Omental fat pad (tissue), 4 donors: ENCODE measurements around the gene ALDH3B2. TPM values are rescaled to one million over a fixed set of nuclear protein-coding genes. Genes with fewer than 3 reads are reported as not detected.

ENCODE experiments used
- ATAC-seq: fragments of 150-250 bp; one replicate; pipeline ENCODE4 v1.9.1; 2016; ENCODE audit warnings: mild to moderate bottlenecking, moderate library complexity; ENCODE audit not compliant: low FRiP score
- DNase-seq: peaks from one replicate; pipeline ENCODE4 v3.0.0-alpha.2; 2019; ENCODE audit warnings: low spot score
- total RNA-seq, 4 donors: library from RNA; depleted of rRNA; stranded (reverse); fragments of >200 nt; gene quantifications; one replicate each; pipeline ENCODE4 v1.1.0, GENCODE V29; 2016
- TF ChIP-seq, protein P1 (sequence below), 3 donors: fragments of 450-650 bp; IDR thresholded peaks; one replicate each; pipeline ENCODE4 v1.5.1; 2016 to 2017; ENCODE audit warnings: antibody characterized with exemption in 3 of 3, mild to moderate bottlenecking in 3 of 3, moderate library complexity in 2 of 3

Gene ALDH3B2
- total RNA-seq, 4 donors from 2014 or later = not detected

DNA sequence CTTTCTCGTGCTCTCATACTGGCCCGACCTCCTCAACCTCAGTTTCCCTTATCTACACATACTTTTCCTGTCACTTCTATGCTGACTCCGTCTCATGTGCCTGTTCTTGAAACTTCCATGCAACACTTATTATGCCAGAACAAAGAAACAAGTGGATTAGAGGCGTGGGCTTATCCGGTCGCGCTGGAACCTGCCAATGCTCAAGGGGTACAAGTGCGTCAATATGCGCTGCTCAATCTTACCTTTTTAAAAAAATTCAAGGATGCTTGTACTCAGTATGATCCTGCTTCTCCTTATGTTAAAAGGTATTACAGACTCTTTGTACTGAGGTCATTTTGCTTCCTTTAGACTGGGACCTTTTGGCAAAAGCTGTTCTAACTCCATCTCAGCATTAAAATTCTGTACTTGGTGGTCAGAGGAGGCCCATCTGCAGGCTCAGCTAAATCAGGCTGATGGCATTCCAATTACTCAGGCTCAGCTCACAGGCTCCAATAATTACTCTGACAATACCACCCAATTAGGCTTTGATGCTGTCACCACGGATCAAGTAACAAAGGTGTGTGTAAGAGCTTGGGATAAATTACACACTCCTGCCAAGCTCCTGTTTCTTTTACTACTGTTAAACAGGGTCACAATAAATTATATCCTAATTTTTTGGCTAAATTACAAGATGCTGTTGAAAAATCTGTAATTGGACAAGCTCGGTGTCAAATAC is 26.3 kb upstream of the ALDH3B2 start:
- ATAC-seq (no peak), DNase-seq (no peak)
- TF ChIP-seq, protein P1, sequence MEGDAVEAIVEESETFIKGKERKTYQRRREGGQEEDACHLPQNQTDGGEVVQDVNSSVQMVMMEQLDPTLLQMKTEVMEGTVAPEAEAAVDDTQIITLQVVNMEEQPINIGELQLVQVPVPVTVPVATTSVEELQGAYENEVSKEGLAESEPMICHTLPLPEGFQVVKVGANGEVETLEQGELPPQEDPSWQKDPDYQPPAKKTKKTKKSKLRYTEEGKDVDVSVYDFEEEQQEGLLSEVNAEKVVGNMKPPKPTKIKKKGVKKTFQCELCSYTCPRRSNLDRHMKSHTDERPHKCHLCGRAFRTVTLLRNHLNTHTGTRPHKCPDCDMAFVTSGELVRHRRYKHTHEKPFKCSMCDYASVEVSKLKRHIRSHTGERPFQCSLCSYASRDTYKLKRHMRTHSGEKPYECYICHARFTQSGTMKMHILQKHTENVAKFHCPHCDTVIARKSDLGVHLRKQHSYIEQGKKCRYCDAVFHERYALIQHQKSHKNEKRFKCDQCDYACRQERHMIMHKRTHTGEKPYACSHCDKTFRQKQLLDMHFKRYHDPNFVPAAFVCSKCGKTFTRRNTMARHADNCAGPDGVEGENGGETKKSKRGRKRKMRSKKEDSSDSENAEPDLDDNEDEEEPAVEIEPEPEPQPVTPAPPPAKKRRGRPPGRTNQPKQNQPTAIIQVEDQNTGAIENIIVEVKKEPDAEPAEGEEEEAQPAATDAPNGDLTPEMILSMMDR (IDR thresholded peaks at IDR 0.05) = no peak

DNA sequence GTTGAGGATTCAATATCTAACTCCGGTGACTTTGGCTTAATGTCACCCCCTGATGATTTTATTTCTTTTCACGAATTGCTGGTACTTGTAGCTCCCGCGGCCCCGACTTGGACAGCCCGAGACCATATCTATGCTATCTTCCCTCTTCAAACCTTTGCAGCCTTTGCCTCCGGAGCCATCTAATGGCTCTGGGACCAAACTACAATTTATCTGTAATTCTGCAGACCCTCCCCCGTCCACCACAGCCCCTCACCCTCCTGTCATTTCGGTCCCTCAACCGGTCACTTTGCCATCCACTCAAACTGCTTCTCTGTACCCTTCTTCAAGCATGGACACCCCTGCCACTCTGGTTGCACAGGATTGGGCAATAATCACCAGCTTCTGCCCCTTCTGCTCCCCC is 25.7 kb upstream of the ALDH3B2 start:
- TF ChIP-seq, protein P1 (IDR thresholded peaks at IDR 0.05) = no peak
- ATAC-seq (no peak), DNase-seq (no peak)

DNA sequence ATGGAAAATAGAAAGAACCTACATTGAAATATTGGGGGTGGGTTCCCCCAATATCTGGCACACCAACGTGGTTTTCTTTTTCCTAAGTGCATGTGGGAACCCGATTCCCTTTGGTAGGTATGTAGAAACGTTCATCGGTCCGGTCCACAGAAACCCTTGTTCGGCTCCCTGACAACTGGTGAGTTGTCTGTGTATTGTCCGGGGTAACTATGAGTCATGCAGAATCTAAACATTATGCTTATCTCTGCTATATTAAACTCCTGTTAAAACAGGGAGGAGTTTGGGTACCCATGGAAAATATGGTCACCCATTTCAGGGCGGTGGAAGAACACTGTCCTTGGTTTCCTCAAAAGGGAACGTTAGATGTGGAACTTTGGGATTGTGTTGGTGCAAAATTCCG is 25.1 kb upstream of the ALDH3B2 start:
- ATAC-seq (no peak), DNase-seq (no peak)
- TF ChIP-seq, protein P1 (IDR thresholded peaks at IDR 0.05) = no peak

DNA sequence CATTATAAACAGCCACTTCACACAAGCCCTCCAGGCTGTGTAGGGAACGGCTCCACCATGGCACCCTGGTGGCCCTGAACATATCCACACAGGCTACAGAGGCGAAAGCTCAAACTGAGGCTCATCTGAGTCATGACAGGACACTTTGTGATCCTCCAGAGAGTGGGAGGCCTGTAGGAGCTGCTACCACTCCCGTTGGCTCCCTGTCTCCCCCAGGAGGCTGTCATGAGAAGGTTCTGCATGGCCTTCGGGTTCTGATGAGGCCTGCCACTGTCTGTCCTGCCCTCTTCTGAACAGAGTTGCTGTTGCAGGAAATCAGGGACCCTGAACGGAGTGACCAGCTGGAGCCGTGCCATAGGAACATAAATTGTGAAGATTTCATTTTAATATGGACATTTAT is 23.8 kb upstream of the ALDH3B2 start:
- TF ChIP-seq, protein P1 (IDR thresholded peaks at IDR 0.05) = no peak
- DNase-seq (no peak), ATAC-seq (no peak)

DNA sequence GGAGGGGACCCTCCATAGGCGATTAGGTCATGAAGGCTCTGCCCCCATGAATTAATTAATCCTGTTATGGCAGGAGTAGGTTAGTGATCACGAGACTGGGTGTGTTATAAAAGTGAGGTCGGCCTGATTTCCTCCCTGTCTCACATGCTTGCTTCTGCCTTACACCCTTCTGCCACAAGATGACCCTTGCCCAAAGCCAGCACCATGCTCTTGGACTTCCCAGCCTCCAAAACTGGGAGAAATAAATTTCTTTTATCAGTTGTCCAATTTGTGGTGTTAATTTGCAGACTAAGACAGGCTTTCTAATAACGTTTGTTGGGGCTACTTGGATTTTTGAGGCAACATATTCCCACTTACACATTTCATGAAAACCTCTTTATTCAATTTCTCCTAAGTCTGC is 23.4 kb upstream of the ALDH3B2 start:
- TF ChIP-seq, protein P1 (IDR thresholded peaks at IDR 0.05) = no peak
- no peak for ATAC-seq
- no peak for DNase-seq

DNA sequence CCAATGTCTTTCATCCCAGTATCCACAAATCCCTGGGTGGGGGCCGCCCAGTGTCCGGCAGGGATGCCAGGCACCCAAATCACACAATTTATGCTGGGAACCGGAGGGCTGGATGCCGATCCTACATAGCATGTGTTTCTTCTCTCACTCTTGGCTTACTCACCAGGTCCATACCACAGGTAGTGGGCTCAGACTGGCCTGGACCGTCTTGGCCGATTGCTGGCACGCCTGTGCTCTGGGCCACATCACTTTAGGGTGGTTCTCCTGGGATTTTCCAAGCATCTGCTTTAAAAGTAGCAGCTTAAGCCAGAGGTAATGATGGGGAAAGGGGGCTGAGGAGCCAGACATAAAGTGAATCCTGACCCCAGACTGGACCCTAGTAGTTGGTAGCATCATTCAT is 22.6 kb upstream of the ALDH3B2 start:
- no peak for ATAC-seq
- TF ChIP-seq, protein P1 (IDR thresholded peaks at IDR 0.05) = no peak
- DNase-seq = no peak

DNA sequence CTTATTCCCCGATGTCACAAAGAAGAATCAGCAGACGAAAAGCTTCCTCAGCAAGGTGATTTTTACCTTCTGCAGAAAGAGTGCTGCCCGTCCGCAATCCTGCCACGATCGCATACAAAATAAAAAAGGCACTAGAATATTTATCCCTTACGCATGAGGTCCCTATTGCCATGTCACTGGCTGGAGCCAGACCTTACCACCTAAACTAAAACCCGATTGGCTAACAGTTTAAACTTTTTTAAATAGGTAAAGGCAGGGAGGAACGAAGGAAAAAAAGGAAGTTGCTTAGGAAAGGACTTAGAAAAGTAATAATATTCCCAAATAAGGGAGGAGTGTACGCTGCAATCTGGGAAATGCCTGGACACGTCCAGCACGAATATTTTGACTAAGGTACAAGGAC is 21.2 kb upstream of the ALDH3B2 start:
- ATAC-seq (no peak), DNase-seq (no peak)
- TF ChIP-seq, protein P1 (IDR thresholded peaks at IDR 0.05) = no peak
